ENCODE measurements around the gene INO80D. TPM values are rescaled to one million over a fixed set of nuclear protein-coding genes. Genes with fewer than 3 reads are reported as not detected.
"Not testable (repeated sequence)": the region's sequence is repeated elsewhere in the genome, so short reads cannot be mapped to it uniquely, and the experiment has no call there.

Gene INO80D
- total and polyA plus RNA-seq, 5 donors = 2.7 to 16.4 (median 13.5) TPM

- Histone ChIP-seq H3K27me3 (ENCODE audit: control insufficient read depth, insufficient read depth) (no peaks in the 10 kb centered on the region), H3K4me1 (ENCODE audit: control insufficient read depth, insufficient read depth, low read length) (no peaks in the 10 kb centered on the region), H3K4me3 (ENCODE audit: low read length) (no peak overlapping the region), H3K27ac (ENCODE audit: low read length) (no peak overlapping the region), H3K9me3 (ENCODE audit: control insufficient read depth, low read length) (no peaks in the 10 kb centered on the region)
- intact Hi-C loops (cut with DNase I) = no loop called here
- 76% methylated on average over 7 of the region's 7 CpGs for WGBS
- DNase-seq = no peak
- ATAC-seq = no peak
These were observed 23.2 kb downstream of the INO80D start for GRCh38 chr2:206062724-206063123.

GRCh38 chr2:206056286-206056685 is 29.7 kb downstream of the INO80D start:
- no peak overlapping the region for H3K4me3 ChIP-seq (ENCODE audit: low read length)
- DNase-seq (no peak), ATAC-seq (no peak)
- WGBS = 96% methylated on average over 8 of the region's 8 CpGs
- H3K27ac ChIP-seq (ENCODE audit: low read length) = no peak overlapping the region
- no peaks in the 10 kb centered on the region for H3K4me1 ChIP-seq (ENCODE audit: control insufficient read depth, insufficient read depth, low read length)
- no peaks in the 10 kb centered on the region for H3K27me3 ChIP-seq (ENCODE audit: control insufficient read depth, insufficient read depth)
- intact Hi-C loops (cut with DNase I) = no loop called here
- H3K9me3 ChIP-seq (ENCODE audit: control insufficient read depth, low read length) = no peaks in the 10 kb centered on the region

GRCh38 chr2:206054952-206055351 is 31.0 kb downstream of the INO80D start:
- ATAC-seq = no peak
- WGBS = 65% methylated on average over 3 of the region's 3 CpGs
- DNase-seq = no peak
- Histone ChIP-seq H3K9me3 (ENCODE audit: control insufficient read depth, low read length) (no peaks in the 10 kb centered on the region), H3K27me3 (ENCODE audit: control insufficient read depth, insufficient read depth) (no peaks in the 10 kb centered on the region), H3K4me3 (ENCODE audit: low read length) (no peak overlapping the region), H3K27ac (ENCODE audit: low read length) (no peak overlapping the region), H3K4me1 (ENCODE audit: control insufficient read depth, insufficient read depth, low read length) (no peaks in the 10 kb centered on the region)
- intact Hi-C loops (cut with DNase I) = no loop called here

GRCh38 chr2:206051912-206052311 is 34.1 kb downstream of the INO80D start:
- Histone ChIP-seq H3K27ac (ENCODE audit: low read length) (no peak overlapping the region), H3K4me1 (ENCODE audit: control insufficient read depth, insufficient read depth, low read length) (peaks cover 2% of the 10 kb centered on the region), H3K4me3 (ENCODE audit: low read length) (no peak overlapping the region), H3K27me3 (ENCODE audit: control insufficient read depth, insufficient read depth) (no peaks in the 10 kb centered on the region), H3K9me3 (ENCODE audit: control insufficient read depth, low read length) (no peaks in the 10 kb centered on the region)
- intact Hi-C loops (cut with DNase I) = no loop called here
- 96% methylated on average over 6 of the region's 6 CpGs for WGBS
- DNase-seq = no peak
- ATAC-seq = no peak

- intact Hi-C loops (cut with DNase I) = no loop called here
- WGBS = 83% methylated on average over 1 of the region's 1 CpG
These were observed 36.6 kb downstream of the INO80D start for GRCh38 chr2:206049392-206049791.

GRCh38 chr2:206045251-206045650 is 40.7 kb downstream of the INO80D start:
- 91% methylated on average over 1 of the region's 1 CpG for WGBS
- H3K27me3 ChIP-seq (ENCODE audit: control insufficient read depth, insufficient read depth) = no peaks in the 10 kb centered on the region
- no peaks in the 10 kb centered on the region for H3K9me3 ChIP-seq (ENCODE audit: control insufficient read depth, low read length)
- H3K27ac ChIP-seq (ENCODE audit: low read length) = no peak overlapping the region
- intact Hi-C loops (cut with DNase I) = no loop called here
- H3K4me1 ChIP-seq (ENCODE audit: control insufficient read depth, insufficient read depth, low read length) = peaks cover 5% of the 10 kb centered on the region
- ATAC-seq = no peak
- H3K4me3 ChIP-seq (ENCODE audit: low read length) = no peak overlapping the region
- DNase-seq = no peak

More at GRCh38 chr2:206049392-206049791, 36.6 kb downstream of the INO80D start:
- Histone ChIP-seq H3K27ac (ENCODE audit: low read length) (no peak overlapping the region), H3K4me1 (ENCODE audit: control insufficient read depth, insufficient read depth, low read length) (peaks cover 2% of the 10 kb centered on the region), H3K27me3 (ENCODE audit: control insufficient read depth, insufficient read depth) (no peaks in the 10 kb centered on the region), H3K4me3 (ENCODE audit: low read length) (no peak overlapping the region), H3K9me3 (ENCODE audit: control insufficient read depth, low read length) (no peaks in the 10 kb centered on the region)
- ATAC-seq = no peak
- no peak for DNase-seq

GRCh38 chr2:206040525-206040924 is 45.4 kb downstream of the INO80D start:
- DNase-seq = no peak
- Histone ChIP-seq H3K4me1 (ENCODE audit: control insufficient read depth, insufficient read depth, low read length) (peaks cover 7% of the 10 kb centered on the region), H3K27ac (ENCODE audit: low read length) (peak overlapping the region; percentile 52), H3K27me3 (ENCODE audit: control insufficient read depth, insufficient read depth) (no peaks in the 10 kb centered on the region), H3K9me3 (ENCODE audit: control insufficient read depth, low read length) (no peaks in the 10 kb centered on the region), H3K4me3 (ENCODE audit: low read length) (no peak overlapping the region)
- intact Hi-C loops (cut with DNase I) = no loop called here
- WGBS = 79% methylated on average over 5 of the region's 5 CpGs
- ATAC-seq = no peak

GRCh38 chr2:206035393-206035792 is 50.6 kb downstream of the INO80D start:
- H3K4me1 ChIP-seq (ENCODE audit: control insufficient read depth, insufficient read depth, low read length); H3K4me3 ChIP-seq (ENCODE audit: low read length); ATAC-seq; DNase-seq; H3K27me3 ChIP-seq (ENCODE audit: control insufficient read depth, insufficient read depth); H3K9me3 ChIP-seq (ENCODE audit: control insufficient read depth, low read length); H3K27ac ChIP-seq (ENCODE audit: low read length); intact Hi-C loops (cut with DNase I): not testable (repeated sequence)
- WGBS = 96% methylated on average over 3 of the region's 3 CpGs

- ATAC-seq; DNase-seq; H3K9me3 ChIP-seq (ENCODE audit: control insufficient read depth, low read length); H3K4me3 ChIP-seq (ENCODE audit: low read length); H3K27ac ChIP-seq (ENCODE audit: low read length); H3K4me1 ChIP-seq (ENCODE audit: control insufficient read depth, insufficient read depth, low read length); intact Hi-C loops (cut with DNase I); H3K27me3 ChIP-seq (ENCODE audit: control insufficient read depth, insufficient read depth): not testable (repeated sequence)
- 98% methylated on average over 1 of the region's 1 CpG for WGBS
These were observed 52.5 kb downstream of the INO80D start for GRCh38 chr2:206033452-206033851.

GRCh38 chr2:206031950-206032567 is 53.9 kb downstream of the INO80D start:
- Histone ChIP-seq H3K9me3 (ENCODE audit: control insufficient read depth, low read length) (no peaks in the 10 kb centered on the region), H3K27ac (ENCODE audit: low read length) (no peak overlapping the region), H3K27me3 (ENCODE audit: control insufficient read depth, insufficient read depth) (no peaks in the 10 kb centered on the region), H3K4me1 (ENCODE audit: control insufficient read depth, insufficient read depth, low read length) (peaks cover 1% of the 10 kb centered on the region), H3K4me3 (ENCODE audit: low read length) (no peak overlapping the region)
- no peak for DNase-seq
- no peak for ATAC-seq
- 96% methylated on average over 8 of the region's 8 CpGs for WGBS
- intact Hi-C loops (cut with DNase I) = no loop called here

GRCh38 chr2:206031162-206031784 is 54.7 kb downstream of the INO80D start:
- intact Hi-C loops (cut with DNase I) = no loop called here
- 86% methylated on average over 11 of the region's 11 CpGs for WGBS
- no peak for ATAC-seq

More at GRCh38 chr2:206031162-206031784, 54.7 kb downstream of the INO80D start:
- no peak for DNase-seq
- no peak overlapping the region for H3K27ac ChIP-seq (ENCODE audit: low read length)
- H3K4me1 ChIP-seq (ENCODE audit: control insufficient read depth, insufficient read depth, low read length) = peaks cover 1% of the 10 kb centered on the region
- H3K9me3 ChIP-seq (ENCODE audit: control insufficient read depth, low read length) = no peaks in the 10 kb centered on the region
- H3K27me3 ChIP-seq (ENCODE audit: control insufficient read depth, insufficient read depth) = no peaks in the 10 kb centered on the region
- H3K4me3 ChIP-seq (ENCODE audit: low read length) = no peak overlapping the region

Data from right cardiac atrium (tissue), 5 donors.